Activated T-helper 1 cell treated with anti-CD3 and anti-CD28 coated beads, Interleukin-12 subunit alpha, Interleukin-12 subunit beta, Interleukin-2, Interleukin-4 antibody, amounts not matched to agents 30 ng/mL and 10 ng/mL and 1 ng/mL, durations not matched to agents 14 hours and 24 hours and 36 hours (primary cell): ENCODE data around the gene NEDD8. TPM values are rescaled to one million over a fixed set of nuclear protein-coding genes. Genes with fewer than 3 reads are reported as not detected.
"Not testable (repeated sequence)": the region's sequence is repeated elsewhere in the genome, so short reads cannot be mapped to it uniquely, and the experiment has no call there.

Source experiments
- DNase-seq: peaks from one replicate; pipeline ENCODE4 v3.0.0; 2021; ENCODE audit warnings: low spot score
- H3K27ac Mint-ChIP-seq: one replicate; pipeline ENCODE4 v1.8.0; 2021; ENCODE audit warnings: mild to moderate bottlenecking, mixed read lengths
- H3K27me3 Mint-ChIP-seq: one replicate; pipeline ENCODE4 v1.8.0; 2022; ENCODE audit warnings: mild to moderate bottlenecking, moderate library complexity, mixed read lengths; ENCODE audit not compliant: insufficient read depth
- H3K36me3 Mint-ChIP-seq: one replicate; pipeline ENCODE4 v1.8.0; 2021; ENCODE audit warnings: low read depth, mixed read lengths
- H3K4me1 Mint-ChIP-seq: one replicate; pipeline ENCODE4 v1.8.0; 2021; ENCODE audit warnings: low read depth, mixed read lengths
- H3K4me3 Mint-ChIP-seq: one replicate; pipeline ENCODE4 v1.8.0; 2021; ENCODE audit warnings: mild to moderate bottlenecking, moderate library complexity, mixed read lengths
- H3K9me3 Mint-ChIP-seq: one replicate; pipeline ENCODE4 v1.8.0; 2021; ENCODE audit warnings: mixed read lengths
- intact Hi-C: fragments of 100-400 bp; cut with micrococcal nuclease; formaldehyde crosslinking; loops from one replicate; pipeline ENCODE4 v1.15.1; 2024
- total RNA-seq: library from RNA; stranded (reverse); gene quantifications from 2 replicates; pipeline ENCODE4 v1.2.3, GENCODE V29; 2022

Gene NEDD8
- total RNA-seq, 1 donor from 2014 or later: 185 TPM

GRCh38 chr14:24207104-24207551 is 25.0 kb downstream of the NEDD8 start:
- Mint-ChIP-seq H3K4me1 (peaks cover 41% of the 10 kb centered on the region), H3K4me3 (no peak overlapping the region), H3K27me3 (no peaks in the 10 kb centered on the region), H3K9me3 (peaks cover 6% of the 10 kb centered on the region), H3K27ac (peak overlapping the region; percentile 66), H3K36me3 (peaks cover 69% of the 10 kb centered on the region)
- no peak for DNase-seq
- intact Hi-C loops: no loop called here

DNA sequence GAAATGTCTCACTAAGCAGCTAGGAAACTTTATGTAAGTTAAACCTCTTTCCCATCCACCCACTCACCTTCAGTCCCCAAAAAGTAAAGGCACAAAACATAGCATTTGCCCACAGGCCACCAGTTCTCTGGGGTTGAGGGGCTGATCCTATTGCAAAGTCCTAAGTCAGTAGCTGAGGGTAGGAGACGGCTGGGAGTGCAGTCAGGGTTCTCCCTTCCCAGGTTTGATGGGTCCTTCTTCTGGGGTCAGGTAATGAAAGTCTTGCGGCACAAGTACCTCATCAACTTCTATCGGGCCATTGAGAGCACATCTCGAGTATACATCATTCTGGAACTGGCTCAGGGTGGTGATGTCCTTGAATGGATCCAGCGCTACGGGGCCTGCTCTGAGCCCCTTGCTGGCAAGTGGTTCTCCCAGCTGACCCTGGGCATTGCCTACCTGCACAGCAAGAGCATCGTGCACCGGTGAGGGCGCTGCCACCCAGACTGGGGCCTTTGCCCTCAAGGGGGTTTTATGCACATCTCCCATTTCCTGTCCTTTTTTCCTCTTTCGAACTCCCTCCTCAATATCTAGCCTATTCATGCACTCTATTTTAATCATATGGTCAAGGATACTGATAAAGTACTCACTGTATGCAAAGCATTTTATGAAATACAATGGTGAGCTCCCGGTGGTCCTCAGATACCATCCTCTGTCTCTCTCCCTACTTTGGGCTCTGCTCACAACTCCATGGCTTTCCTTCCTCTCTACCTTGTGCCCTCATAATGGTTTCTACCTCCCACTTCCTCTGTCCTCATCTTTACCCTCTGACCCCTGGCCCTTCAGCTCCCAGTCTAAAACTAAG is 25.7 kb downstream of the NEDD8 start:
- peak overlapping the region; percentile 66 for H3K27ac Mint-ChIP-seq
- H3K27me3 Mint-ChIP-seq: no peaks in the 10 kb centered on the region
- H3K4me1 Mint-ChIP-seq: peaks cover 37% of the 10 kb centered on the region
- H3K4me3 Mint-ChIP-seq: no peak overlapping the region
- H3K9me3 Mint-ChIP-seq: peaks cover 6% of the 10 kb centered on the region
- no peak for DNase-seq
- H3K36me3 Mint-ChIP-seq: peaks cover 71% of the 10 kb centered on the region
- intact Hi-C loops: no loop called here

GRCh38 chr14:24204163-24205146 is 27.7 kb downstream of the NEDD8 start:
- Mint-ChIP-seq H3K4me1 (peaks cover 27% of the 10 kb centered on the region), H3K36me3 (peaks cover 57% of the 10 kb centered on the region), H3K4me3 (no peak overlapping the region)

GRCh38 chr14:24203249-24203886 is 28.8 kb downstream of the NEDD8 start:
- H3K4me3 Mint-ChIP-seq, H3K9me3 Mint-ChIP-seq, DNase-seq, H3K27me3 Mint-ChIP-seq, intact Hi-C loops: not testable (repeated sequence)
- Mint-ChIP-seq H3K4me1 (peaks cover 38% of the 10 kb centered on the region), H3K27ac (peak overlapping the region; percentile 7), H3K36me3 (peaks cover 63% of the 10 kb centered on the region)

More at GRCh38 chr14:24204163-24205146, 27.7 kb downstream of the NEDD8 start:
- intact Hi-C loops: no loop called here
- H3K9me3 Mint-ChIP-seq: peaks cover 6% of the 10 kb centered on the region
- H3K27ac Mint-ChIP-seq: no peak overlapping the region
- no peaks in the 10 kb centered on the region for H3K27me3 Mint-ChIP-seq
- DNase-seq: no peak

GRCh38 chr14:24202538-24202937 is 29.6 kb downstream of the NEDD8 start:
- intact Hi-C loops, DNase-seq, H3K4me3 Mint-ChIP-seq, H3K27ac Mint-ChIP-seq, H3K27me3 Mint-ChIP-seq, H3K9me3 Mint-ChIP-seq: not testable (repeated sequence)
- peaks cover 38% of the 10 kb centered on the region for H3K4me1 Mint-ChIP-seq
- H3K36me3 Mint-ChIP-seq: peaks cover 58% of the 10 kb centered on the region

DNA sequence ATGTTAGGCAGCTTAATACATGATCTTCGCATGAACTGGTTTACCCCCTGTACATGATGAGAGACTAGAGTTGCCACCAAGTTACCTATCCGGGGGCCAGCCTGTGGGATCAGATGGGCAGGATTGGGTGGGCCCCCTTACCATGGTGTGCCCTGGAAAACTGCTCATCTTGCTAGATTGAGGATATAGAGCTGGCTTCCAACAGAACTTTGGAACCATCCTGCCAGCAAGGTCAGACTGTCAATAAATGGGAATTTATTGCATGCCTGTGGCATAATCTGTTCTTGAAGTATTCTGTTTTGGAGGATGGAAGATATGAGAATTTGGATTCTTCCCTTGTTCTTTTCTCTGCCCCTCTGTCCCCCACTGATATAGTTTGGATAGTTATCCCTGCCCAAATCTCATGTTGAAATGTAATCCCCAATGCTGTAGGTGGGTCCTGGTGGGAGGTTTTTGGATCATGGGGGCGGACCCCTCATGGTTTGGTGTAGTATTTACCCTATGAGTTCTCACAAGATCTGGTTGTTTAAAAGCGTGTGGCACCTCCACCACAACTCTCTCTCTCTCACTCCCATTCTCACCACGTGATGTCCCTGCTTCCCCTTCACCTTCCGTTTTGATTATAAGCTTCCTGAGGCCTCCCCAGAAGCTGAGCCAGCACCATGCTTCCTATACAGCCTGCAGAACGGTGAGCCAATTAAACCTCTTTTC is 33.2 kb downstream of the NEDD8 start:
- no peak for DNase-seq
- intact Hi-C loops: no loop called here
- Mint-ChIP-seq H3K4me3 (peak overlapping the region; percentile 51), H3K36me3 (peaks cover 35% of the 10 kb centered on the region), H3K27ac (peak overlapping the region; percentile 27), H3K4me1 (peaks cover 41% of the 10 kb centered on the region), H3K9me3 (peaks cover 6% of the 10 kb centered on the region), H3K27me3 (no peaks in the 10 kb centered on the region)

DNA sequence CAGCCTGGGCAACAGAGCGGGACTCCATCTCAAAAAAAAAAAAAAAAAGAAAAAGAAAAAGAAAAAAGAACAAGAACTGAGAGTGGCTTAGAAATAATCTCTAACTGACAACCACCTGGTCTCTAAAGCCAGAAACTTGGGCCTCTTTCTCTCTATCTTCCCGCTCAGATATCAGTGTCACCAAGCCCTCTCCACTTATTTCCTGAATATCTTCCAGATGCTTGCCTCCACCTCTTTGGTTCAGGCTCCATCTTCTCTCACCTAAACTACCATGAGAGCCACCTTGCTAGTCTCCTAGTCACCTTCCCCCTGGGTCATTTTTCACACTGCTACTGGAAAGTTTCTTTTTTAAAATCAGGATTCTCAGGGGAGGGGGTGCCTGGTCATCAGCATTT is 35.1 kb downstream of the NEDD8 start:
- peak overlapping the region; percentile 53 for H3K27ac Mint-ChIP-seq
- H3K4me3 Mint-ChIP-seq: peak overlapping the region; percentile 97
- intact Hi-C loops: no loop called here
- H3K27me3 Mint-ChIP-seq: no peaks in the 10 kb centered on the region
- DNase-seq: no peak
- H3K9me3 Mint-ChIP-seq: no peaks in the 10 kb centered on the region
- H3K36me3 Mint-ChIP-seq: peaks cover 34% of the 10 kb centered on the region
- peaks cover 55% of the 10 kb centered on the region for H3K4me1 Mint-ChIP-seq

DNA sequence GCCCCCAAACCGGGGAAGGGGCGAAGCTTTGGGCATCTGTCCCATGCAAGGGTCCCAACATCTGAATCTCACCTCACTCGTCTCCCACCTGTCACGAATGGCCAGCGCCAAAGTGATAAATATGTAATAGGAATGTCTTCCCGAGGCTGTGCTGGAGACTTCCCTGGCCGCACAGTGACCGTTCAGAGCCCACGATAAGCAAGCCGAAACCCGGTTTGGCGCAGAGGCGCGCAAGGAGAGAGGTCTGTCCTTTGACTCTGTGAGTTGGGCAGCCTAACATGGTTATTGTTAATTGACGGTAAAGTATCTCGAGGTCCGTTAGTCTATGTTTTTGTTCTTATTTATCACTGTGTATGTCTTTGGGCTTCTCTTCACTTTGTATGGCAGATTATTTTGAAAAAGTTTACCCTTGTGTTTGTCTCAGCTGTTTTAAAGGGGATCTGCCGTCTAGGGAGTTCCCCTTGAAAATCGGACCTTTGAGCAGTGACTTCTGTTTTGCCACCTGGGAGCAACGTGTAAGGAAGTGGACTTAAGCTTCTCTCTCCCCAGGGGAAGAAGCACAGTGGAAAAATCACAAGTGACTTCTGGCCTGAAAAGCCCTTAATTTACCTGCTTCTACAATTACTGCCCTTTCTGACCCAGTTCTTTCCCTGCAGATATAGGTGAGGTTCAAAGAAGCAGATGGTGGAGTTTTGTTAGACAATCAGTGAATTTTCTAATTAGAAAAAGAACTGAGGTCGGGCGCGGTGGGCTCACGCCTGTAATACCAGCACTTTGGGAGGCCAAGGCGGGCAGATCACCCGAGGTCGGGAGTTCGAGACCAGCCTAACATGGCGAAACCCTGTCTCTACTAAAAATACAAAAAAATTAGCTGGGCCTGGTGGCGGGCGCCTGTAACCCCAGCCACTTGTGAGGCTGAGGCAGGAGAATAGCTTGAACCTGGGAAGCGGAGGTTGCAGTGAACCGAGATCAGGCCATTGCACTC is 35.8 kb downstream of the NEDD8 start:
- Mint-ChIP-seq H3K27ac (peak overlapping the region; percentile 96), H3K9me3 (no peaks in the 10 kb centered on the region), H3K4me3 (peak overlapping the region; percentile 97), H3K27me3 (no peaks in the 10 kb centered on the region), H3K4me1 (peaks cover 61% of the 10 kb centered on the region), H3K36me3 (peaks cover 35% of the 10 kb centered on the region)
- DNase-seq: no peak
- intact Hi-C loops: loop anchor here (1.0 kb wide), 1 partner anchor 8 kb away; the partner anchor contains the start of gene IPO4

DNA sequence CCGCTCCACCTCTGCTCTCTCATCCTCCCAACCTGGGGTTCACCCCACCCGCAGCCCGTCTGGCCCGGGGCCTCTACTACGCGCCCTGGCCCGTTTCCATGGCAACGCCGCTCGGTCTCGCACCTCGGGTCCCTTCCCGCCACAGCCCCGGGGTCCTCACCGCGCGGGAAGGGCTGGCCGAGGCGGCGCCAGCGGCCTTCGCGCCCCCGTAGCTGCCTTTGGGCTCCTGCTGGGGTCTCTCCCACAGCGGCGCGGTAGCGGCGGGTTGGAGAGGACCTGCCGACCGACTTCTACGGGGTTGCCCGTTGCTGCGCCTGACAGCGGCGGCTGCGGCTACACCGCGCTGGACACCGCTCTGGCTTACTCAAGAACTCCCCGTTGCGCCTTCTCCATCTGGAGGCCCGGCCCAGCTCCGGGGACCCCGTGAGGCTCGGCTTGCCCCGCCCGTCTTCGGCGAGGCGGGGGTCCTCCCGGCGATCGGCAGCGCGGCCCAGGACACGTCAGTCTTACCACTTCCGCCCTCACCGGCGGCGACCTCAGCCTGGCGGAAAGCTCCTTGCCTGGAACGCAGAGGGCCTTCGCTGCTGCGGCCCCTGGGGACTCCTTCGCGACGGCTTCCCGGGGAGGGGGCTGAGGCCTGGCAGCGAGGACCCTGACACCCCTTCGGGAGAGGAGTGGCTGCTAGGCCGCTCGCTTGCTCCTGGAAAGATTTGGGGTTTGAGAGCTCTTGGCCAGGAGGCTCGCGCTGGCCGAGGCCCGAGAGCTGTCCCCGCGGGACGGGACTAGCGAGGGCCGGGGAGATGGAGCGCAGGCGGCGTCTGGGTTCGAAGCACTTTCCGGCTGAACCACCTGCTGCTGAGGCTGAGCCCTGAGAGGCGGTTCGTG is 36.7 kb downstream of the NEDD8 start, which contains the start of gene TM9SF1:
Gene TM9SF1, minus strand, starts transcription at position 256 of the 885 bp plus-strand sequence. CDS start 422 bp downstream, outside the sequence.
- intact Hi-C loops: loop anchor here (1.0 kb wide), 4 partner anchors 7 to 48 kb away; partner anchors contain the start of genes CHMP4A, GMPR2, IPO4 and NEDD8
- Mint-ChIP-seq H3K36me3 (peaks cover 37% of the 10 kb centered on the region), H3K9me3 (no peaks in the 10 kb centered on the region), H3K4me1 (peaks cover 61% of the 10 kb centered on the region), H3K27ac (peak within 1 kb of the TSS; percentile 96), H3K27me3 (no peaks in the 10 kb centered on the region), H3K4me3 (peak within 1 kb of the TSS; percentile 97)
- peak; percentile 85 for DNase-seq

GRCh38 chr14:24194873-24195185 is 37.3 kb downstream of the NEDD8 start:
- intact Hi-C loops: loop anchor here (1.0 kb wide), 3 partner anchors 18 to 48 kb away; partner anchors contain the start of genes CHMP4A, GMPR2, NEDD8 and RNF31
- no peaks in the 10 kb centered on the region for H3K27me3 Mint-ChIP-seq
- H3K9me3 Mint-ChIP-seq: no peaks in the 10 kb centered on the region
- peaks cover 67% of the 10 kb centered on the region for H3K4me1 Mint-ChIP-seq
- peak overlapping the region; percentile 97 for H3K4me3 Mint-ChIP-seq
- DNase-seq: no peak
- peaks cover 43% of the 10 kb centered on the region for H3K36me3 Mint-ChIP-seq
- peak overlapping the region; percentile 96 for H3K27ac Mint-ChIP-seq
